ENCODE results near the gene DNTTIP2.
"Not testable (repeated sequence)": the region's sequence is repeated elsewhere in the genome, so short reads cannot be mapped to it uniquely, and the experiment has no call there.

Gene DNTTIP2

DNA sequence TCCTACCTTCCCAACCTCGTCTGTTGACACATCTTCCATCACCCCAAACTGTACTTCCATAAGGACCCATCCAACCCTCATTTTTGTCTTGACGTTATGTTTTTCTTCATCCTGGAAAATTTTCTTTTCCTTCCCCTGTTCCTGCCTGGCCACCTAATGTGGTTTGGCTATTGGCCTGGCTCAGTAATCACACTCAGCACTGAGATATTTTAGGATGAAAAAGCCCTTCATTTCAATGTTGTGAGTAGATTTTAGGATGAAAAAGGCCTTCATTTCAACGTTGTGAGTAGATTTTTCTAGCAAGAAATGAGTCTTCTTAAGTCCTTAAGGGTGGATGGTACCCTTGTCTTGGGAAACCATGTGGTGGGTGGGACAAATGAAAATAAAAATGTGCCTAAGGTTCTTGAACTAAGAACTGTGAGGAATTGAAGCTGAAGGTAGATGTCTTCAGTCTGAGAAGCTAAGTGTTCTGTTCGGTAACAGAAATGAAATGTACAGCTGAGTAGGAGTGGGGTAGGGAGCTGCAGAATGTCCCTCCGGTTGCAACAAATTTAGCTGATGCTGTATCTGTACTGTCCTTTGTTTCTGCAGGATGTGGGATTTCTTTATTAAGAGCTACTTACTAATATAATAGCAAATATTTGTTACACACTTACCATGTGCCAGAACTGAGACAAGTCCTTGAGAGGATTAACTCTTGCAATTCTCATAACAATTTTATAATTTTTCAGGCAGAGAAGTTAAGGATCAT lies 36.1 kb downstream of the DNTTIP2 start:
- no peak for DNase-seq (ENCODE audit: low read depth, low spot score)

DNA sequence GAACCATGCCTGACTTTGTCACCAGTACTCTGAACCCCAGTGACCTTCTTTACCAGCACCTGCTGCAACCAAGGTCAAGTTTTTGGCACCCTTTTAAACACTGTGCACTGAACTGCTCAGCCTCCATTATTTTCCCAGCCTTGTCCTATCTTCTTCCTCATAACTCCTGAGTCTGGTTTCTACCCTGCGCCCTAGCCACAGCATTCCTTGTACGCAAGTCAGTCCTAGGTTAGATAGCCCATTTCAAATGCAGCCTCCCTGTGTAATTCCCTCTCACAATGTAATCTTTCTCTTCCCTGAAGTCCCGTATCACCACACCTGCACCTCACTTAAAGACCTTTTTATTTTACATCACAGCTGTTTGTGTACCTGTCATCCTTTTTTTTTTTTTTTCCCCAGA lies 37.2 kb downstream of the DNTTIP2 start:
- DNase-seq (ENCODE audit: low read depth, low spot score): no peak

DNA sequence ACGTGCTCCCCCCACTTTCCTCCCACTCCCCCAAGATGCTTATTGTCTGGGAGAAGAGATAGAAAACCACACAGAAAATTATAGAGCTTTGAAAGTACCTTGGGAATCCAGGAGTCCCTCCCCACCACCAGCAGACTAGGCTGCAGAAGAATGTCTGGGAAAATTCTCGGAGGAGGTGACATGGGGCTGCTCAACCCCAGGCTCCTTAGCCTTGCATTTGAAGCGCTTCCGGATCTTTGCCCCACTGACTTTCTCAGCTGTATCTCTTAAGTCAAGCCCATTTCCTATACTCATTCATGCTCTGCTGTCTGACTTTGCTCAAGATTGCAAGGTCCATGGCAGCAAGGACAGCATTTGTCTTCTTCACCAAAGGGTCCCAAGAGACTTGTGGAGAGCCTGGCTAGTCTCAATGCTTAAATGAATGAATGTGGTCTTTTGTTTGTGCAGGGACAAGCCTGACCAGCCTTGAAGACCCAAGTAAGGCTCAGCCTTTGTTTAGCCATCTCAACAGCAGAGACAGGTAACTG lies 38.0 kb downstream of the DNTTIP2 start:
- no peak for DNase-seq (ENCODE audit: low read depth, low spot score)

- no peak for DNase-seq (ENCODE audit: low read depth, low spot score)
These were observed 39.3 kb downstream of the DNTTIP2 start for GRCh38 chr1:93839753-93840152.

DNA sequence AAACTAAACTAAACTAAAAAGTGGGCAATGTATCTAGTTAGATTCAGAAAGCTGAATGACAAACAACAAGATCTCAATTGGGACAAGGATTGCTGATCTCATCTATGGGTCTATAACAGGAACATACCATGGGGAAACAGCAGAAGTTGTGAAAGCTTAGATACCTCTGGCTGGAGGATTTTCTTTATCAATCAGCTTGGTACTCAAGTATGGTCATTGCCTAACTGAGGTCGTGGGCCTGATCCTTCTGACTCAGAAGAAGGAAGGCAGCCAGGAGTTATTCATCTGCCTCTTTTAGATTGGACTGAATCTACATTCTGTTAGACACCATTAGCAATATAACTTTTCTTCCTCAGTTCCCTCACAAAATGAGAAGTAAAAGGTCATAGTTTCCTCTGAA lies 39.7 kb downstream of the DNTTIP2 start:
- DNase-seq (ENCODE audit: low read depth, low spot score): no peak

- DNase-seq (ENCODE audit: low read depth, low spot score): no peak
These were observed 41.0 kb downstream of the DNTTIP2 start for GRCh38 chr1:93837961-93838360.

- not testable (repeated sequence) for DNase-seq (ENCODE audit: low read depth, low spot score)
These were observed 45.7 kb downstream of the DNTTIP2 start for GRCh38 chr1:93833293-93833692.

GRCh38 chr1:93829061-93829460 lies 49.9 kb downstream of the DNTTIP2 start:
- no peak for DNase-seq (ENCODE audit: low read depth, low spot score)

DNA sequence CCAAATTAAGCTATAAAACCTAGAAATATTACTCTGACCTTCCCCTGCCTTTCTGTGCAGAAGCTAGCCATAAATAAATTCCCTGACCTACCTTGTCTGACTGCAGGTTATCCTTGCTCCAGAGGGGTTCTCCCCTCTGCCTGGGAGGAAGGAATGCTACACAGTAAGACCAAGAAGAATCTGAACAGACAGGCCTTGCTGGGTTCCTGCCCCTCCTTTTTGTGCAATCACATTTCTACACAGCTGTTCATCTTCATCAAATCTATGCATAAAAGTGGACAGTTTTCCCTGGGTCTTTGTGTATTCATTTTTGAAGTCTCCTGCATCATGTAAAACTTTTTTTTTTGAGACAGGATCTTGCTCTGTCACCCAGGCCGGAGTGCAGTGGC lies 50.6 kb downstream of the DNTTIP2 start:
- no peak for DNase-seq (ENCODE audit: low read depth, low spot score)

- DNase-seq (ENCODE audit: low read depth, low spot score): no peak
These were observed 51.2 kb downstream of the DNTTIP2 start for GRCh38 chr1:93827633-93828366.

GRCh38 chr1:93827128-93827527 lies 51.9 kb downstream of the DNTTIP2 start:
- DNase-seq (ENCODE audit: low read depth, low spot score): no peak

- no peak for DNase-seq (ENCODE audit: low read depth, low spot score)
These were observed 54.2 kb downstream of the DNTTIP2 start for GRCh38 chr1:93824834-93825233.

DNA sequence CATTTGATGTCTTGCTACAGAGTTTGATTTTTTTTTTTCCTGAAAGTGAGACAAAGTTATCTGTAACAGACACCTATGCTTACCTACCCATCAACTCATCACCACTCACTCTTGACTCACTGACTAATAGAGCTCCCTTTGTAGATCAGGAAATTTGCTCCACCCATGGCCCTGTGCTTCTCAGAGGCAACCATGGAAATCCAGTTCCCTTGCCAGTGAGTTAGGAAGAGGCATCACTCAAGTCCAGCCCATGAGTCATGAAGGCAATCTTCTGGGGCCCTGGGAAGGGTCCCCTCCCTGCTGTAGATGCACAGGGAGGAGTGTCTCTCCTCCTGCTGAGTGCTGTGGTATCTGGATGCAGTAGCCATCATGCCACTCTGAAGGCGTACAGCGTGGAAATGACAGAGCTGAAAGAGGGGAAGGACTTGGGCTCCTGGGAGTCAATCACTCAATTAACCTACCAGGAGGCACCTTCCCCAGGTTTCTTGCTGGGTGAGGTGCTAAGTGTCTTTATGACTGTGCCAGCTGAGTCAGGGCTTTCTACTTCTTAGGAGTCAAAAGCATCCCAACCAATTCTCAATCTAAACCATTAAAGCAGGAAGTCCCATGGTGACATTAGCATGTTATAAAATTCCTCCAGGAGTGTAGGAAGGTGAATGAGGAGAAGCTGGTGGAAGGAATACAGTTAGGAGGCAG lies 56.1 kb downstream of the DNTTIP2 start:
- no peak for DNase-seq (ENCODE audit: low read depth, low spot score)

GRCh38 chr1:93821423-93822144 lies 57.4 kb downstream of the DNTTIP2 start:
- no peak for DNase-seq (ENCODE audit: low read depth, low spot score)

DNA sequence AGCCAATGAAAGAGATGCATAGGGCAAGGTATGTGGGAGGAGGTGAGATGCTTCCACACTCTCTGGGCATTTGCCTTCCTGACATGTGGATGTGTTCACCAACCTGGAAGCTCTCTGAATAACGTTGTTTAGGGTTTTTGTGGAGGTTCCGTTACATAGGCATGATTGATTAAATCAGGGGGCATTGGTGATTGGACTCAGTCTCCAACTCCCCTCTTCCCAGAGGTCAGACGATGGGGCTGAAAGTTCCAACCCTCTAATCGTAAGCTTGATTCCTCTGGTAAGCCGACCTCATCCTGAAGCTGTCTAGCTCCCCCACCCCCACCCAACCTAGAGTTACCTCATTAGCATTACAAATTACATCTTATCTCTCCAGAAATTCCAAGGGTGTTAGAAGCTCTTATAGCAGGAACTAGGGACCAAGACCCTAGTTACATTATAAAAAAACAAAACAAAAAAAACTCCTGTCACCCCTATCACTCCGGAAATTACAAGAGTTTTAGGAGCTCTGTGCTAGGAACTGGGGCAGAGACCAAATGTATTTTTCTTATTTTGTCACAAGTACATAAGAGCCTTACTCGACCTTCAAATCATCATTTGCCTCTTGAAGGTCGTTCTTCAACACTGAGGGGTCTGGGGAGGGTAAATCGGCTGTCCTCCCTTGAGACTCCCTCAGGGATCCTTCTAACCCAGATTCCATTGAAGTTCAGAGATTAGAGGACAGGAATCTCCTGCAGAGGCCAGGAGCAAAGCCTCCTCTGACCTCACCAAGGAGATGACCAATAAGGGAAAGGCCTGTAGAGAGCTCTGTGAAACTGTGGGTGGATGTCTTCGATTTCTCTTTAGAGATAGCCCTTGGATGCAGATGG lies 58.2 kb downstream of the DNTTIP2 start:
- DNase-seq (ENCODE audit: low read depth, low spot score): no peak

DNA sequence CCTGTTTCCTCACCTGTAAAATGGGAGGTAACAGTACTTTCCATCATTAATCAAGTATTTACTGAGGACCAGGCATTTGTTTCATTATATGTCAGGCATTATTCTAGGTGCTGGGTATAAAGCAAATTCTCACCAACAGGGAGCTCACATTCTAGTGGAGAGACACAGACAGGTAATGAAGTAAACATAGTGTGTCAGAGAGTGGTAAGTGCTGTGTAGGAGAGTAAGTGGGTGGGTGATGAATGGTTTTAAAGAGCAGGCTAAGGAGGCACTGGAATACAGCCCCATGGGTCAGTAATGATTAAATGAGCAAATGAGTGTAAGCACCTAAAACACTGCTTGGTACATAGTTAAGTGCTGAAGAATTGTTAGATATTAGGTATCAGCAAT lies 60.4 kb downstream of the DNTTIP2 start:
- DNase-seq (ENCODE audit: low read depth, low spot score): no peak

DNA sequence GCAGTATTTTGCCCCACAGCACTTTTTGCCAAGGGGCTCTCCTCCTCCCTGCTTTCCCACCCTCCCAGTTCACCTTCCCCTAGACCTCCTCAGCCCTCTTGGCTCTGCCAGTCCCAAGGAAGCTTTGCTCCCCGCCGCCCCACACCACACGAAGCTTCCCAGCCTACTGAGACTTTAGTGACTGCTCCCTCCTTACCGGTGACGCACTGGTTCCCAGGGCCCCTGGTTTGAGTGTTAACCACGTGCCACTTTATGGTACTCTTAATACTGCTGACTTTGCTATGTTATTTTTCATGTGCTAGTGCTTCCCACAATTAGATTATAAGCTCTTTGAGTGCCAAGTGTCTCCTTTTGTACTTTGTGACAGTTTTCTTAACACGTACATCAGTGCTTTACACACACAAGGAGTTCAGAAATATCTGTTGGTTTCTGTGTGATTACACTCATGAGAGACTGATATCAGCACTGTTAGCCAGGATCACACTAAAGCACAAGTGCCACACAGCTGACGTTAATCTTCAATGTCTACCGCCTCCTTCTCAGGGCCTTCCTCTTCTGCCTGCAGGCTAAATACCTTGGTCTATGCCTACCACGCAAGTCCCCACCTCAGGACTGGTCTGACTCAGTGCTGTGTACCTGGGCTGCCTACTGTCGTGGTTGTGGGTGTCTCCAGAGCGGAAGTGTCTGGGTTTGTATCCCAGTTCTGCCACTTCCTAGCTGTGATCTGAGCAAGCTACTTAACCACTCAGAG lies 61.0 kb downstream of the DNTTIP2 start:
- no peak for DNase-seq (ENCODE audit: low read depth, low spot score)

DNA sequence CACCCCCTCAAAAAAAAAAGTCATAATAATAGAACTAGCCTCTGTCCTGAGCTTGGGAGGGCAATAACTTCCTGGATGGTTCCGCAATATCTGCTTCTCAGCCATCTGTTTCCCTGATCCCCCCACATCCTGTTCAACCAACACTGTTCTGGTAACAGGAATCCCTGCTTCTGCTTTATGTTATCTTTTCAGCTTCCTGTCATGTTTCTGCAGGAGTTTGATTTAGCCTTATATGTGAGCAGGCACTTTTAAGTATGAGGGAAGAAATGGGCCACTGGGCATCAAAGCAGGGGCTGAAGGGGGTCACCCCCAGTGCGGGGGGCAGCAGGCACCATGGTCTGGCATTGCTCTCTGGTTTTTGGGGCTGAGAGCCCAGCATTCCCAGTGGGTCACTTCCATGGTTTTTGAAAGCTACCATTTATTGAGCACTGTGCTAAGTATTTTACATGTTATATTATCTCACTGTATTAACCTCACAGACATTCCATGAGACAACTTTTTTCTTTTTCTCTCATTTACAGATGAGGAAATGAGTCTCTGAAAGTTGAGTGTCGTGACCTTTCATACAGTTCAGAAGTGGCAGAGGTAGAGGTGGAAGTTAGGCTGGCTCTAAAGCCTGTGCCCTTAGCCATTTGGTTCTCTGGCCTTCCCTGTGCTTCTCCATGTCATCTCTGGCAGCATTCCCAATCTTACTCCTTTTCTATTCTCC lies 61.9 kb downstream of the DNTTIP2 start:
- DNase-seq (ENCODE audit: low read depth, low spot score): no peak
